ENCODE measurements around the gene SLC22A13. TPM values are rescaled to one million over a fixed set of nuclear protein-coding genes. Genes with fewer than 3 reads are reported as not detected.
A peak's percentile ranks its signal among the peaks of the same experiment; 100 is the strongest.

SLC22A13 gene
- total RNA-seq, 4 donors from 2014 or later = 0.78 TPM; not detected in 3

DNA sequence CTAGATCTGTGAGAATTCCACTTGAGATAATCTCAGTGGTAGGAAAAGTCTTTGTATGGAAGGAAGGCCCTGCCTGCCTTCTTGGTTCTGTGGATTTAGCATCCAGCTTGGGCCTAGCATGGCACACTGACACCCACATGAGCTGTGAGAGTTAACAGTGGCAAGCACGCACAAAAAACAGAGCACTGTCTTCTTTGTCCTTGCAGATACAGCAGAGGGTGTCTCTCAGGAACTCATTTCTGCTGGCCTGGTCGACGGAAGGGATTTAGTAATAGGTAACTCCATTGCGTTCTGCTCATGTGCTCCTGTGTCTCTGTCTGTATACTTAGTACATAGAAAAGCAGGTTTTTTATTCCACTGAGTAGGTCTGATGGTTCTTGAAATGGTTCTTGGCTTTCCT lies 14.4 kb upstream of the SLC22A13 start:
- no peak for DNase-seq (ENCODE audit: low spot score in 2 of 2)
- H3K9me3 ChIP-seq = no peaks in the 10 kb centered on the region
- no peak overlapping the region for H3K27ac ChIP-seq
- 86% methylated on average over 4 of the region's 4 CpGs for WGBS, 2 donors
- no peak for TF ChIP-seq POLR2A (IDR thresholded peaks at IDR 0.05)
- no peak for TF ChIP-seq EP300 (IDR thresholded peaks at IDR 0.05)
- TF ChIP-seq, protein P1, sequence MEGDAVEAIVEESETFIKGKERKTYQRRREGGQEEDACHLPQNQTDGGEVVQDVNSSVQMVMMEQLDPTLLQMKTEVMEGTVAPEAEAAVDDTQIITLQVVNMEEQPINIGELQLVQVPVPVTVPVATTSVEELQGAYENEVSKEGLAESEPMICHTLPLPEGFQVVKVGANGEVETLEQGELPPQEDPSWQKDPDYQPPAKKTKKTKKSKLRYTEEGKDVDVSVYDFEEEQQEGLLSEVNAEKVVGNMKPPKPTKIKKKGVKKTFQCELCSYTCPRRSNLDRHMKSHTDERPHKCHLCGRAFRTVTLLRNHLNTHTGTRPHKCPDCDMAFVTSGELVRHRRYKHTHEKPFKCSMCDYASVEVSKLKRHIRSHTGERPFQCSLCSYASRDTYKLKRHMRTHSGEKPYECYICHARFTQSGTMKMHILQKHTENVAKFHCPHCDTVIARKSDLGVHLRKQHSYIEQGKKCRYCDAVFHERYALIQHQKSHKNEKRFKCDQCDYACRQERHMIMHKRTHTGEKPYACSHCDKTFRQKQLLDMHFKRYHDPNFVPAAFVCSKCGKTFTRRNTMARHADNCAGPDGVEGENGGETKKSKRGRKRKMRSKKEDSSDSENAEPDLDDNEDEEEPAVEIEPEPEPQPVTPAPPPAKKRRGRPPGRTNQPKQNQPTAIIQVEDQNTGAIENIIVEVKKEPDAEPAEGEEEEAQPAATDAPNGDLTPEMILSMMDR (IDR thresholded peaks at IDR 0.05) = no peak
- no peaks in the 10 kb centered on the region for H3K27me3 ChIP-seq
- H3K36me3 ChIP-seq = peaks cover 0 to 75% (median 0%) of the 10 kb centered on the region in 3 donors
- no peak overlapping the region for H3K4me3 ChIP-seq
- peaks cover 0 to 11% (median 0%) of the 10 kb centered on the region in 4 donors for H3K4me1 ChIP-seq

DNA sequence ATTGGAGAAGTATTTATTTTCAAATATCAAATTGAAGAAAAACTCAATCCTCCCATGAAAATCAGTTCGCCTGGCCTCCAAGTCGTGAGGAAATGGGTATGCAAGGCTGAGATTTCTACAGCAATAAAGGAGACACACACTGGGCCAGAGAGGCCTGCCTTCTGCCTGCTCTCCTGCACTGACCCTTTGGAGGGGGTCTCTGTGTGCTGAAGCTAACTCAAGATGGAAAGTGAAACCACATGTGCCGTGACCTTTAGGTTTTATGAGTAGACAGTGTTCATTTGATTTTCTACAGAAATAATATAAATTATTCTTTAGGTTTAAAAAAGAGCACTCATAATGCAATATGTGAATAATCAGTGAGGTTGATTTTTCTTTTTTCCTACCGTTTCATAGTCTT lies 11.9 kb upstream of the SLC22A13 start:
- Histone ChIP-seq H3K4me3 (no peak overlapping the region), H3K27ac (no peak overlapping the region), H3K27me3 (no peaks in the 10 kb centered on the region), H3K4me1 (peaks cover 0 to 13% (median 0%) of the 10 kb centered on the region in 4 donors), H3K36me3 (peaks cover 0 to 57% (median 0%) of the 10 kb centered on the region in 3 donors), H3K9me3 (no peaks in the 10 kb centered on the region)
- no peak for DNase-seq (ENCODE audit: low spot score in 2 of 2)
- TF ChIP-seq EP300 (IDR thresholded peaks at IDR 0.05) (no peak), POLR2A (IDR thresholded peaks at IDR 0.05) (no peak)
- TF ChIP-seq, protein P1 (IDR thresholded peaks at IDR 0.05) = no peak
- WGBS, 2 donors = 71 to 75% methylated on average over 4 of the region's 4 CpGs

DNA sequence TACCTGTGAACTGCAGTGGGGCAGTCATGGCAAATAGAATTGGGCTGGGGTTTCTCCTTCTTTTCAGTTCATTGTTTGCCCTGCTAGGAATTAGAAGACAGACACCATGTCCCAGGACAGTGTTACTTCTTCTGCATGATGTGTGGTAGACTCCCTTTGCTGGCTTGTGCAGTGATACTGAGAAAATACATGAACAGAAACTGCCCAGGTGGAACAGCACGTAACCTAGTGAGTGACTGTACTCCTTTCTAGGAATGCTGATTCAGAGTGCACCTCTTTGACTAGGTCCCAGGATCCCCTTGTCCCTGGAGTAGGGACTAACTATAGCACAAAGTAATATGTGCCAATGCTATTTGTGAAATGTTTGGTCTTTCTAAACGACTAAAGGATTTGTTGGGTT lies 10.7 kb upstream of the SLC22A13 start:
- no peaks in the 10 kb centered on the region for H3K9me3 ChIP-seq
- no peaks in the 10 kb centered on the region for H3K27me3 ChIP-seq
- WGBS, 2 donors = 83 to 89% methylated on average over 2 of the region's 2 CpGs
- no peak for DNase-seq (ENCODE audit: low spot score in 2 of 2)
- peaks cover 0 to 13% (median 0%) of the 10 kb centered on the region in 4 donors for H3K4me1 ChIP-seq
- no peak overlapping the region for H3K27ac ChIP-seq
- H3K36me3 ChIP-seq = peaks cover 0 to 48% (median 0%) of the 10 kb centered on the region in 3 donors
- TF ChIP-seq, protein P1 (IDR thresholded peaks at IDR 0.05) = no peak
- TF ChIP-seq EP300 (IDR thresholded peaks at IDR 0.05) = no peak
- no peak for TF ChIP-seq POLR2A (IDR thresholded peaks at IDR 0.05)
- H3K4me3 ChIP-seq = no peak overlapping the region

DNA sequence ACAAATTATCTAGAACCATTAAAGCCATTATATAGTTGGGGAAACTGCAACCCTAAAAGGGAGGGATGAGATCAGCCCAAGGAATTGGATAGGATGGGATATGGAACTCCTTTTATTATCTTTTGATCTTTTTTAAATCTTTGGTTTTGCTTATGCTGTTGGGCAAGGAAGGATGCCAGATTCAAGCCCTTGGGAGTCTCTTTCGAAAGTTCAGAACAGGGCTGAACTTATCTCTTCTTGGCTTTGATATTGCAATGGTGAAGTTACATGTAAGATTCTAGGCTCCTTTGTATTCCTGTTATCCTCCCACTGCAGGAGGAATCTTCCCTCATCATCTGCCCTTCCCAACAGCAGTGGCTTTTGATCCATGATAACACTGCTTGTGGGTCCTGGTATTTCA lies 10.0 kb upstream of the SLC22A13 start:
- 36 to 58% methylated on average over 1 of the region's 1 CpG for WGBS, 2 donors

DNA sequence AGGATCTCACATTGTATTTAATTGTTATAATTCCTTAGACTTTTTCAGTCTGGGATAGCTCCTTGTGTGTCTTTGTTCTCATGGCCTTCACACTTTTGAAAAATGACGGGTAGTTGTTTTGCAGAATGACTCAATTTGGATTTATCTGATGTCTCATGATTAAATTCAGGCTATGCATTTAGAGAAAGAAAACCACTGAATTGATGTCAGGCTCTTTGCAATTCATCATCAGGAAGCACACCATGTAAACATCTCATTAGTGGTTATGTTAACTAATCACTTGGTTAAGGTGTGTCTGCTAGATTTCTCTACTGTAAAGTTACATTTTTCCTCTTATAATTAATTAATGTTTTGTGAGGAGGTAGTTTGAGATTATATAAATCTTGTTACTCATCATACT lies 8.0 kb upstream of the SLC22A13 start:
- TF ChIP-seq, protein P1 (IDR thresholded peaks at IDR 0.05) = no peak
- no peak for TF ChIP-seq EP300 (IDR thresholded peaks at IDR 0.05)
- no peak for TF ChIP-seq POLR2A (IDR thresholded peaks at IDR 0.05)
- Histone ChIP-seq H3K36me3 (peaks cover 0 to 32% (median 0%) of the 10 kb centered on the region in 3 donors), H3K27me3 (no peaks in the 10 kb centered on the region), H3K4me1 (peaks cover 0 to 13% (median 0%) of the 10 kb centered on the region in 4 donors), H3K9me3 (no peaks in the 10 kb centered on the region), H3K27ac (no peak overlapping the region), H3K4me3 (no peak overlapping the region)
- 64 to 78% methylated on average over 1 of the region's 1 CpG for WGBS, 2 donors
- DNase-seq (ENCODE audit: low spot score in 2 of 2) = no peak

More for the DNA sequence above, 10.0 kb upstream of the SLC22A13 start:
- Histone ChIP-seq H3K27ac (no peak overlapping the region), H3K9me3 (no peaks in the 10 kb centered on the region), H3K27me3 (no peaks in the 10 kb centered on the region), H3K4me3 (no peak overlapping the region), H3K36me3 (peaks cover 0 to 44% (median 0%) of the 10 kb centered on the region in 3 donors), H3K4me1 (peaks cover 0 to 13% (median 0%) of the 10 kb centered on the region in 4 donors)
- no peak for TF ChIP-seq EP300 (IDR thresholded peaks at IDR 0.05)
- TF ChIP-seq, protein P1 (IDR thresholded peaks at IDR 0.05) = no peak
- TF ChIP-seq POLR2A (IDR thresholded peaks at IDR 0.05) = no peak
- peak in 1 of 2 donors; percentile 65 for DNase-seq (ENCODE audit: low spot score in 2 of 2)
